ENCODE measurements around the gene ZNF711.
A peak's percentile ranks its signal among the peaks of the same experiment; 100 is the strongest.
"Not testable (repeated sequence)": the region's sequence is repeated elsewhere in the genome, so short reads cannot be mapped to it uniquely, and the experiment has no call there.

Gene ZNF711

GRCh38 chrX:85243761-85244449 lies at the start of gene ZNF711, which contains the start of gene SATL1:
Gene ZNF711 (plus strand): TSS chrX:85243991. CDS start chrX:85247573, 3,582 bp downstream.
Gene SATL1 (minus strand): TSS chrX:85243779. CDS start chrX:85108968, 134,811 bp downstream.
- ATAC-seq: peak; percentile 55
- peak; percentile 12 for DNase-seq

- ATAC-seq (no peak), DNase-seq (no peak)
Measured at GRCh38 chrX:85196319-85196718, 47.5 kb upstream of the ZNF711 start.

- no peak for DNase-seq
- ATAC-seq: no peak
Measured at GRCh38 chrX:85203461-85203970, 40.3 kb upstream of the ZNF711 start.

DNA sequence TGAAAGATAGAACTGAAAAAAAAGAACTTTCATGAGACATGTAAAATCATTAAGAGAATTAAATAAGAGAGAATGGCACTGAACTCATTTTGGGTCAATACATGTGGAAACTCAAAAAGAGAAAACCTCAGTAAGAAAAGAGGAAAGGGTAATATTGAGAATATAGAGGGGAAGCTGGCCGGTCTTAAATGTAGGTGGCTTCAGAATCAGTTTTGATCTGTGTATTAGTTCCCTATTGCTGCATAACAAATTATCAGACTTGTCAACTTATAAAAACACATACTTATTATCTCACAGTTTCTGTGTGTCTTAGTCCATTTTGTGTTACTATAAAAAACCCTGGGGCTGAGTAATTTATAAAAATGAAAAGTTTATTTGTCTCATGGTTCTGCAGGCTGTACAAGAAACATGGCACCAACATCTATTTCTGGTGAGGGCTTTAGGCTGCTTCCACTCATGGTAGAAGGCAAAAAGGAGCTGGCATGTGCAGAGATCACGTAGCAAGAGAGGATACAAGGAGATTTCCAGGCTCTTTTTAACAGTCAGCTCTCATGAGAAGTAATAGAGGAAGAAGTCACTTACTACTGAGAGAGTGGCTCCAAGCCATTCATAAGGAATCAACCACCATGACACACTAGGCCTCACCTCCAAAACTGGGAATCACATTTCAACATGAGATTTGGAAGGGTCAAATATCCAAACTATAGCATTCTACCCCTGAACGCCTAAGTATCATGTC lies 29.8 kb upstream of the ZNF711 start:
- ATAC-seq: no peak
- DNase-seq: no peak

GRCh38 chrX:85215946-85216345 lies 27.8 kb upstream of the ZNF711 start:
- DNase-seq (no peak), ATAC-seq (no peak)

GRCh38 chrX:85221361-85221760 lies 22.4 kb upstream of the ZNF711 start:
- DNase-seq (no peak), ATAC-seq (no peak)

- DNase-seq (no peak), ATAC-seq (no peak)
Measured at GRCh38 chrX:85223359-85223758, 20.4 kb upstream of the ZNF711 start.

DNA sequence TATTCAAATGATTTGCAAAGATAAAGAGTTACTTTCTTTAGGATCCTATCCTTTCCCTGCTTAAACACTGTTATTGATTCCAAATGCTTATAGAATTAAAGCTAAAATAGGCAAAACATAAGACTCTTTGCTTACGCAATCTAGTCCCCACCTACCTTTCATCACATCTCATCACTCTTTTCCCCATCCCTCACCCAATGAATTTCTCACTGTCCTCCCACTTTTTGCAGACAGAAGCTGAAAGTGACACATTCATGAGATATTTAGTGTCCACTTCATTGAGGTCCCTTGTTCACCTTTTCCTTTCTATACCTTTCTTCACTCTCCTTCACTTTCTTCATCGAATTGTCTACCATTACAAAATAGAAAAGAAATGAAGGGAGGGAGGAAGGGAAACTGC lies 636 bp upstream of the ZNF711 start:
- no peak for DNase-seq
- no peak for ATAC-seq

GRCh38 chrX:85244450-85245211 lies 840 bp downstream of the ZNF711 start:
- DNase-seq (no peak), ATAC-seq (peak; percentile 40)

DNA sequence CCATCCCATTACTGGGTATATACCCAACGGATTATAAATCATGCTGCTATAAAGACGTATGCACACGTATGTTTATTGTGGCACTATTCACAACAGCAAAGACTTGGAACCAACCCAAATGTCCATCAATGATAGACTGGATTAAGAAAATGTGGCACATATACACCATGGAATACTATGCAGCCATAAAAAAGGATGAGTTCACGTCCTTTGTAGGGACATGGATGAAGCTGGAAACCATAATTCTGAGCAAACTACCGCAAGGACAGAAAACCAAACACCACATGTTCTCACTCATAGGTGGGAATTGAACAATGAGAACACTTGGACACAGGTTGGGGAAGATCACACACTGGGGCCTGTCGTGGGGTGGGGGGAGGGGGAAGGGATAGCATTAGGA lies 41.5 kb downstream of the ZNF711 start:
- DNase-seq, ATAC-seq: not testable (repeated sequence)

- DNase-seq (no peak), ATAC-seq (no peak)
Measured at GRCh38 chrX:85288992-85289723, 45.4 kb downstream of the ZNF711 start.

DNA sequence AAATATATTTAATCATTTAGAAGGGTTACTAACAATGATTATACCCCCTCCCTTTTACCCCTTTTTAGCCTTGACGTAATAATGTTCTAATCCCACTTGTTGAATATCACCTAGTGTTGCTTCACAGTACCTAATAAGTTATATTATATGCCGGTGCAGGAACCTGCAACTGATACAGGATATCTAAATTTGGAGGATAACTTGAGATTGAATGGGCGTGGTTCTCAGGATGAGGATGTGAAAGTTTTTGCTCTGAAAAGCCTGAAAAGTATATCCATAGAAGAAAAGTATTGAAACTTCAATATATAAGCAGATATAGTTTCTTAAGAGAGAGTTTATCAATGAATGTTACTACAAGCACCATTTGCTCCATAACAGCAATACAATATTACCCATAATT lies 59.8 kb downstream of the ZNF711 start:
- DNase-seq: no peak
- no peak for ATAC-seq

- no peak for ATAC-seq
Measured at GRCh38 chrX:85309717-85310116, 65.9 kb downstream of the ZNF711 start.

GRCh38 chrX:85311348-85311747 lies 67.6 kb downstream of the ZNF711 start:
- DNase-seq, ATAC-seq: not testable (repeated sequence)

More at GRCh38 chrX:85309717-85310116, 65.9 kb downstream of the ZNF711 start:
- DNase-seq: no peak

All from stimulated activated naive CD8-positive, alpha-beta T cell treated with anti-CD3 and anti-CD28 coated beads, Interleukin-15, Interleukin-2, amounts not matched to agents 100 U/mL and 50 U/mL, for 24 hours (primary cell).